Left cardiac atrium (tissue), 4 donors: ENCODE measurements around the gene TTLL9. TPM values are rescaled to one million over a fixed set of nuclear protein-coding genes. Genes with fewer than 3 reads are reported as not detected.
"Not testable (repeated sequence)": the region's sequence is repeated elsewhere in the genome, so short reads cannot be mapped to it uniquely, and the experiment has no call there.

ENCODE experiments used
- ATAC-seq, 2 donors: fragments of 200-7000 bp; cut with Tn5 transposase; one replicate each; pipeline ENCODE4 v1.9.1; 2020; ENCODE audit warnings: mild to moderate bottlenecking in 2 of 2, moderate library complexity in 2 of 2
- DNase-seq: peaks from one replicate; pipeline ENCODE4 v3.0.0-alpha.2; 2020
- intact Hi-C, 2 donors: fragments of 100-400 bp; cut with DNase I; formaldehyde crosslinking; loops; one replicate each; pipeline versions ENCODE4 v1.14.1 to v1.15.1; 2022 to 2023
- total RNA-seq, 2 donors: library from RNA; stranded (reverse); fragmentation: NEBNext Ultra II Directional; extraction: Animal tissue kit (Norgen Biotek cat#: 25700); gene quantifications; one replicate each; pipeline ENCODE4 v1.2.1, GENCODE V29; 2021
- donor health status: DM: no; HTN: yes; CAD: no.
- donor health status: DM: no; HTN: yes; CAD: no; lungs with severe emphysema.
- donor health status: DM: yes; HTN: yes; CAD: no.
- donor health status: Dilated cardiomyopathy.

Gene TTLL9
- total RNA-seq, 2 donors from 2014 or later = 0.13 TPM; not detected in 1

DNA sequence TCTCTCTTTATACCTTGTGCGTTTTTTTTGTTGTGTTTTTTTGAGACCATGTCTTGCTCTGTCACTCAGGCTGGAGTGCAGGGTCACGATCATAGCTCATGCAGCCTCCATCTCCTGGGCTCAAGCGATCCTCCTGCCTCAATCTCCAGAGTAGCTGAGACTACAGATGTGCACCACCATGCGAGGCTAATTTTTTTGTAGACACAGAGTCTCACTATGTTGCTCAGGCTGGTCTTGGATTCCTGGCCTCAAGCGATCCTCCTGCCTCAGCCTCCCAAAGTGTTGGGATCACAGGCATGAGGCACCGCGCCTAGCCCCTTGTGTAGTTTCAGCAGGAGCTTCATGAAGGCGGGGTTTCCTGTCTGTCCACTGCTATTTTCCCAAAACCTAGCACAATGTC is 54.1 kb downstream of the TTLL9 start:
- DNase-seq (no peak), ATAC-seq (no peak)
- intact Hi-C loops = no loop called here

DNA sequence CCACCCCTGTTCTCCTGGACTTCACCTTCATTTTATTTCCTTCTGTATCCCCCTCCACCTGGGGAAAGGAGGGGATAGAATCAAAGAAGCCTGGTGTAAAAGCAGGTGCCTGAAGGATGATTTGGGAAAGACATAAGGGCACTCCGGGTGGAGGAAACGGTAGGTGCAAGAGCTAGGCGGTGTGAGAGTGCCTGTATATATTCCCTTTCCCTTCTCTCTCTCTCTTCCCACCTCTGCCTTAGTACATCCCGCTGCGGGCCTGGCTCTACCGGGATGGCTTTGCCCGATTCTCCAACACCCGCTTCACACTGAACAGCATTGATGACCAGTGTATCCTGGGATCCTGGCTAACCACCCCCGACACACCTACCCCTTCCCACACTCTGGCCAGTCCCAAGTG is 55.2 kb downstream of the TTLL9 start:
- no peak for ATAC-seq
- intact Hi-C loops = no loop called here
- DNase-seq = no peak

DNA sequence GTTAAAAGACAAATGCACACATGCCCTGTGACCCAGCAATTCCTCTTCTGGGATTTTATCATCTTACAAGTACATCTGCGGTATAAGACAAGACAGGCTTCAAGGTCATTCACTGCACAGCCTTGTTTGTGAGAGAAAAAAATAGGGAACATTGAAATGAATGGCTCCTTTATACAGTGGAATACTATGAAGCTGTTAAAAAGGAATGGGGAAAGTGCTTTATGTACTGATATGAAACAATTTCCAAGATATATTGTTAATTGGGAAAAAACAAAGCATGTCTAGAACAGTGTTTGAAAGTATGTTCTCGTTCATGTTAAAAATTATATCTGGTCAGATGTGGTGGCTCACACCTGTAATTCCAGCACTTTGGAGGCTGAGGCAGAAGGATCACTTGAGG is 56.1 kb downstream of the TTLL9 start:
- ATAC-seq = no peak
- no peak for DNase-seq
- intact Hi-C loops = no loop called here

- intact Hi-C loops = no loop called here
- no peak for DNase-seq
- no peak for ATAC-seq
Measured at GRCh38 chr20:31927627-31928159, 57.3 kb downstream of the TTLL9 start.

- ATAC-seq, intact Hi-C loops, DNase-seq: not testable (repeated sequence)
Measured at GRCh38 chr20:31929631-31930030, 59.2 kb downstream of the TTLL9 start.

DNA sequence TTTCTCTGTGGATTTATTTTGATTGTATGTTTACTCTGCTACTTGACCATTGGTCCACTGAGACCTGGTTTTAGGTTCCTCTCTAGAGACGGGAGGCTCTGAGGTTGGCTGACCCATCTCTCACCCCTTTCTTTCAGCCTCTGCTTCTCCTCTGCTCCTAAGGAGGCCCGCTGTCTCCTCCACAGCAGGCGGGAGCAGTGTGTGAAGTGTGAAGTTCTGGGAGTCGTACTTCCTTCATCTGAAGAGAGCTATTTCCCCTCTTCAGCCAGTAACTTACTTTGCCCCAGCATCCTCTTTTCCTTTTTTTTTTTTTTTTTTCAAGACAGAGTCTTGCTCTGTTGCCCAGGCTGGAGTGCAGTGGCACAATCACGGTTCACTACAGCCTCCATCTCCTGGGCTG is 60.3 kb downstream of the TTLL9 start:
- no peak for DNase-seq
- intact Hi-C loops = no loop called here

DNA sequence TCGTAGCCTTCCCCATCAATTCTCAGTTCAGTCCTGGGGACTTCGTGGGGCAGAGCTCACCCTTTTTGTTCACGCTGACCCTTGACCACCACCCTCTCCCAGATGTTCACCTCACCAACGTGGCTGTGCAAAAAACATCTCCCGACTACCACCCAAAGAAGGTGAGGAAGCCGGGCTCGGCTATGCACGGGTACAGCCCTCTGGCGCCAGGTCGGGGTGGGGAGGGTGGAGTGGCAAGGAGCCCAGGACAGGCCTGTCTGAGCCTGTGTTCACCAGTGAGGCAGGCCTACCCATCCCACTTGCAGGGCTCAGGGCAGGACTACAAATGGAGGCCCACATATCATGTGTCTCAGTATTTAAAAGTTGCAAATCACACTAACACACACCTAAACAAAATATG is 63.3 kb downstream of the TTLL9 start:
- ATAC-seq (no peak), DNase-seq (no peak)
- intact Hi-C loops = no loop called here

More for the DNA sequence above, 60.3 kb downstream of the TTLL9 start:
- no peak for ATAC-seq

GRCh38 chr20:31934491-31934890 is 64.1 kb downstream of the TTLL9 start:
- ATAC-seq (no peak), DNase-seq (no peak)
- intact Hi-C loops = no loop called here

DNA sequence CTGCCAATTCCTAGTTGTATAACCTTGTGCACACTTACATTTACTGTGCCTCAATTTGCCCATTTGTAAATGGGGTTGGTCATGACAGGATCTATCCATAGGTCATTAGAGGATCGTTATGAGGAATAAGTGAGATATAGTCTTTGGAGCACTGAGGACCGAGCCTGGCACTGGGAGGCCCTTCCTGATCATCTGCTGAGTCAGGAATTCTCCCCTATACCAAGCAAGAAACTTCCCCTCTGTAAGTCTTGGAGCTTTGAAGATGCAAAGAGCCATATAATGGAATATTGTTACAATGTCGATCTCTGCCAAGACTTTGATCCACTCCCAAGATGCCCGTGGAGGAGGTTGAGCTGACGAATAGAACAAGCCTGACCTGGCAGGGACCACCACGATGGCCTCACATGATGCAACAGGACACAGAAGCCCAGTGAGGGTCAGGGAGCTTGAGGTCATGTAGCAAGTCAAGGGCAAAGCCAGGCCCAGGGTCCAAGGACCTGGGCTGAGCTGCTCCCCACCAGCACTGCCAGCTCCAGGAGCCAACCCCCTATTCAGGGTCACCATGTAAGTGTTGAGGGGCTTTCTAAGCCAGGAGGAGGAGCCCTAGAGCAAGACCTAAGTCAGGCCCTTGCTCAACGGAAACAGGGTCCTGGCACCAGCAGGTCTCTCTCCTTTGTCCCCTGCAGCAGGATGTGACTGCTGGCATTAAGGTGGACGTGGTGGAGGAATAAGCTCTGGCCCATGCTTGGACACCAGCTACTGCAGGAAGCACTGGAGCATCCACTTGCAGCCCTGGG is 64.7 kb downstream of the TTLL9 start:
- ATAC-seq (no peak), DNase-seq (no peak)
- intact Hi-C loops = no loop called here

DNA sequence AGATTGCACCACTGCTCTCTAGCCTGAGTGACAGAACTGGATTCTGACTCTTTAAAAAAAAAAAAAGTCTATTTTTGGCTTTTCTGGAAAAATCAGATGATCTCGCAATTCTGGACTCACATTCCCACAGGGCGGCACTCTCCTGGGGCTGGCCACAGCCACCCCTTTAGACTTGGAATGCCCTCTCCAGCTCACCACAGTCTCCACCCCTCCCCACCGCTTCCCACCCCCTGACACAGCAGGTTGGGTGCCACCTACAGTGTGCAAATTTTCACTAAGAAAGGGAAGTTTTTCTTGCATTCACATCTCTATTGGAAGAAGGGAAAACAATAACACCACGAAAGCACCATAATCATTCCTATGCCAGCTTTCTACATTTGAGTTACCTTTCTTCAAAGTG is 66.0 kb downstream of the TTLL9 start:
- ATAC-seq = no peak
- intact Hi-C loops = no loop called here
- DNase-seq = no peak

DNA sequence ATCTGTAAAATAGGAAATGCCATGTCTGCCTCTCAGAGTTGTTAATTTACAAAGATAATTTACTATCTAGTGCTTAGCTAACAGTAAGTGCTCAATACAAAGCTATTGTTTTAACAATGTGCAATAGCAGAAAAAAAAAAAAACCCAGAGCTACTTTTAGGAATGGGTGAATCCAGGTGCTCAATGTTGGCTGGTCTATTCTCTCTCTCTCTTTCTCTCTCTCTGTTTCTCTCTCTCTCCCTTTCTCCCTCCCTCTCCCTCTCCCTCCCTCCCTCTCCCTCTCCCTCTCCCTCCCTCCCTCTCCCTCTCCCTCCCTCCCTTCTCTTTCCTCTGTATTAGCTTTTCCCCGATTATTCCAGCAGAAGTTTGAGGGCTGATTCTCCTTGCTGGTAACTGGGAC is 67.4 kb downstream of the TTLL9 start:
- intact Hi-C loops = no loop called here
- no peak for ATAC-seq
- no peak for DNase-seq

GRCh38 chr20:31939661-31940060 is 69.2 kb downstream of the TTLL9 start:
- ATAC-seq (no peak), DNase-seq (no peak)
- intact Hi-C loops = no loop called here

DNA sequence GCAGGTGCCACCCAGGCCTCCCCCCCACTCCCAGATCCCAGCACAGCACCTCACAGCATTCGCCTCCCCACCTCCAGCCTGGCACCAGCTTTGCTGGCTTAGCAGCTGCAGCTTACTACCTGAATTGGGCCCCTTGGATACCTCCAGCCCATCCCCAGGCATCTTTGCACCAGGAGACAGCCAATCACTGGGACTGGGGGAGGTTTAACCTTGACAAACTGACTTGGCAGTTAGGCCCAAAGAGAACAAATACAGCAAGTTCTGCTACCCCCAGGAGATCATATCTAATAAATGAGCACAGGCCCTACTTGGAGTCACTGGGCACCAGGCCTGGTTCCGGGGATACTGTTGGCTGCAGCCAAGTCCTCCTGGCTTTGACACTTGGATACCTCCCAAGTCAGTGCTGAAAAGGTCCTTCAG is 72.6 kb downstream of the TTLL9 start:
- intact Hi-C loops = no loop called here
- peak; percentile 64 to 92 for ATAC-seq
- peak; percentile 32 for DNase-seq

DNA sequence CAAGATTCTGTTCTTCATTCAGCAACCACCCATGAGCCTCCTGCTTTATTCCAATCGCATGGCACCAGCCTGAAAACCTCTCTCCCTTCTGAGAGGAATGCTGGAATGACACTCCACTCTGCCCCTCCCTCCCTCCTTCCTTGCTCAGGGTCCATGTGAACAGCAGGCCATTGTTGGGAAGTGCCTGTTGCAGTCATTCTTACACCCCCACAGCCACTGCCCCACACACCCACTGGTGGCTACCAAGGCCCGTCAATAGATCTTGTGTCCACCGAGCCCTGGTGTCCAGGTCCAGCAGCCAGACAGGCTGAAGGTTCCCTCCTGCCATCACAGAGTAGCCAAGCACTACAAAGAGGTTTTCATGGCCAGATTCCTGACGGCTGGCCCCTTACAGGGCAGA is 74.9 kb downstream of the TTLL9 start:
- ATAC-seq (no peak), DNase-seq (no peak)
- intact Hi-C loops = no loop called here

- DNase-seq = no peak
- intact Hi-C loops = no loop called here
- no peak for ATAC-seq
Measured at GRCh38 chr20:31945785-31946184, 75.4 kb downstream of the TTLL9 start.

DNA sequence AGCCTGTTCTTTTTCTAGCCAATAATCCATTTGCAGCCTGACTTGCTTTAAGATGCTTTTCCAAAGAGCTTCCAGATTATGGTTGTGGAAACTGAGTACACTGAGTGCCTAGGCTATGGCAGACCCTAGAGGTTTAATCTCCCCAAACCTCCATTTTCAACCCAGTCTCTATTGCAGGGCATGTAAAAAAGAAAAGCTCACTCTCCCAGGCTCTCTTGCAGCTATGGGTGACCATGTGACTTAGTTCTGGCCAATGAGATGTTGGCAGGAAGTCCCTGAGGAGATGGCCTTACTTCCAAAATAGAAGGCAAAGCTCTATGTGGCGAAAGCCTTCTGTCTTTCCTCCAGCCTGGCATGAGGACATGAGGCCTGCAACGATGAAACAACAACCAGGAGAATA is 77.6 kb downstream of the TTLL9 start:
- intact Hi-C loops = no loop called here
- DNase-seq (no peak), ATAC-seq (no peak)

- intact Hi-C loops = loop anchor here in 1 of 2 donors (5.0 kb wide), 1 partner anchor 98 kb away; no protein-coding TSS in a partner anchor
- DNase-seq (no peak), ATAC-seq (no peak)
Measured at GRCh38 chr20:31949877-31950646, 79.6 kb downstream of the TTLL9 start.

- DNase-seq = no peak
- intact Hi-C loops = loop anchor here in 1 of 2 donors (5.0 kb wide), 1 partner anchor 99 kb away; no protein-coding TSS in a partner anchor
- ATAC-seq = no peak
Measured at GRCh38 chr20:31951203-31951529, 80.7 kb downstream of the TTLL9 start.

DNA sequence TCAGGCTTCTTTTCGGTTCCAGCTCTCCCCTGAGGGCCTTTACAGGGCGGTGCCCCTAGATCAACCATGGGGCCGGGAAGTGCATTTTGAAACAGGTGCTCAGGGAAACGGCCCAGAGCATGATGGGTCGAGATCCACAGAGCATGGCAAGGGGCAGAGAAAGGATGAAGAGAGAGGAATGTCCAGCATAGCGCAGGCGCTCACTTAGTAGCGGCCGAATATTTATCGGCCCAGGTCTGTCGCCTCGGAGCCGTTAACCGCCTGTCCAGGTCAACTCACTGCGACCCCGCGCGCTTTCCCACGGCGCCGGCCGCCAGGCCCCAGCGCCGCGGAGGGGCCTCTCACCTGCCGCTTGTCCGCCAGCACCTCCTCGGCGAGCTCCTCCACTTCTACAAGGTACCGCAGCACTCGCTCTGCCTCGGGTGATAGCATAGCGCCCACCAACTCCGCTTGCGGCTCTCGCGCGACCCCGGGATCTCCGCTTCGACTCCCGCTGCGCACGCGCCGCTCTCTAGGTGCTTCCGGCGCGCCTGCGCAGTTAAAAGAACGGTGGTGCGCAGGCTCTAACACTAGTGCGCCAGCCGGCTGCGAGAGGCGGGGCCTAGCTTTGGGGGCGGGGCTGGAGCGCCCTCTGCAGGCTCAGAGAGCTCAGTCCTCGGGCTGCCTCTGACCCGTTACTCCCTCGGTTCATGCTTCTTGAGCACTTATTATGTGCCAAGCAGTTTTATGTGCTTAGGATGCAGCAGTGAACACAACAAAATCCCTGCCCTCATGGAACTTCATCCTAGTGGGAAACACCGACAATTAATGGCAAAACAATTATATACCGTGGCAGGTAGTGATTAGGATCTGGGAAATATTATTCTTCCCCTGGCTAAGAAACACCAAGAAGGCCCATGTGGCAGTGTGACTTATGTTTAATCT is 81.4 kb downstream of the TTLL9 start, which contains the start of gene PDRG1:
Gene PDRG1 (minus strand): TSS at position 517 of the 924 bp plus-strand sequence. CDS start 85 bp downstream, at position 432.
- ATAC-seq = peak; percentile 98 to 99
- intact Hi-C loops = loop anchor here (2.0 to 5.0 kb wide), 2 partner anchors 99 kb away; no protein-coding TSS in a partner anchor
- DNase-seq = peak; percentile 97
